ENCODE measurements around the gene ZNF212. TPM values are rescaled to one million over a fixed set of nuclear protein-coding genes. Genes with fewer than 3 reads are reported as not detected.

The ZNF212 gene
- polyA plus RNA-seq, 1 of the 3 experiments (the other 2 are of a cell fraction) = 11.5 TPM

DNA sequence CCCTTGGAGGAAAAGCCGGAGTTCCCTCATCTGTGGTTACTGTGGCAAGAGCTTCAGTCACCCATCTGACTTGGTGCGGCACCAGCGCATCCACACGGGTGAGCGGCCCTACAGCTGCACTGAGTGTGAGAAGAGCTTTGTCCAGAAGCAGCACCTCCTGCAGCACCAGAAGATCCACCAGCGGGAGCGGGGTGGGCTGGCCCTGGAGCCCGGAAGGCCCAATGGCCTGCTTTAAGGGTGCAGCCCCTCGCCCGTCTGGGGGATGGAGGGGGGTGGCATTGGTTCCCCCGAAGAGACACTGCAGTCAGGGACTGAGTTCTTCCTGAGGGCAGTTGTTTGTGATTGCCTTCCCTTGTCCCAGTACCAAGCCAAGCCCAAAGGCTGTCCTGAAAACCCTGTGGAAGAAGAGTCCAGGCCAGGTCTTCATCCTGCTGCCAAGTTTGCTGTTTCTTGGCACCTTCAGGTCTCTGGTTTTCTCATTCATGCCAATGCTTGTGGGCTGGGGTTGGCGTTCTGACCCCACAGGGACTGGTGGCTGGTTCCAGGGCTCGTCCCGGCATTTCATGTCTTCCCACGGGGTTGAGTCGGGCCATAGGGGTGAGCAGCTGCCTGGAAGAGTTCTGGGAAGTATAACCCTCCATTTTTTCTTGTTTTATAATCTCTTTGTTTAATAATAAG is 14.9 kb downstream of the ZNF212 start:
- ChIA-PET POLR2A (no interaction called here), CTCF (interaction anchor here (1.8 to 9.4 kb wide), 2 partner anchors 7 to 128 kb away, joined by 5 to 76 read pairs; partner anchors contain the start of genes ZNF425 and ZNF783)
- Histone ChIP-seq H2AFZ (ENCODE audit: low read depth) (no peak overlapping the region), H3K27ac (ENCODE audit: low read depth in 2 of 2, low read length in 1 of 2) (no peak overlapping the region), H3K27me3 (ENCODE audit: insufficient read depth) (no peaks in the 10 kb centered on the region), H3K36me3 (replicated peaks in 1 of 2; ENCODE audit: control insufficient read depth in 1 of 2, insufficient read depth in 2 of 2, low read length in 1 of 2) (peaks cover 50 to 51% of the 10 kb centered on the region in 2 experiments), H3K4me1 (ENCODE audit: control insufficient read depth in 1 of 2, insufficient read depth in 2 of 2, low read depth in 1 of 2, low read length in 1 of 2) (peaks cover 0 to 9% of the 10 kb centered on the region in 2 experiments; a peak in 1 of 4 replicates), H3K9me3 (no peaks in the 10 kb centered on the region), H3K79me2 (ENCODE audit: insufficient read depth) (0 out of 2 replicates have a peak, but pooled peaks cover 7% of the 10 kb centered on the region), H3F3A (replicated peaks; ENCODE audit: insufficient read depth) (peaks cover 20% of the 10 kb centered on the region), H3K4me2 (no peak overlapping the region), H3K9me2 (no peaks in the 10 kb centered on the region), H4K20me1 (ENCODE audit: insufficient read depth) (no peaks in the 10 kb centered on the region), H3K9ac (no peak overlapping the region), H3K4me3 (ENCODE audit: low read depth in 2 of 2, low read length in 1 of 2) (no peak overlapping the region)
- WGBS (ENCODE audit: low lambda C conversion rate) = 91% methylated on average over 15 of the region's 16 CpGs
- no peak for DNase-seq
- no peak for TF ChIP-seq RXRA (IDR thresholded peaks at IDR 0.05; ENCODE audit: borderline replicate concordance, low read depth)
- TF ChIP-seq NFIC (IDR thresholded peaks at IDR 0.05; ENCODE audit: borderline replicate concordance) = no peak
- TF ChIP-seq, protein P1, sequence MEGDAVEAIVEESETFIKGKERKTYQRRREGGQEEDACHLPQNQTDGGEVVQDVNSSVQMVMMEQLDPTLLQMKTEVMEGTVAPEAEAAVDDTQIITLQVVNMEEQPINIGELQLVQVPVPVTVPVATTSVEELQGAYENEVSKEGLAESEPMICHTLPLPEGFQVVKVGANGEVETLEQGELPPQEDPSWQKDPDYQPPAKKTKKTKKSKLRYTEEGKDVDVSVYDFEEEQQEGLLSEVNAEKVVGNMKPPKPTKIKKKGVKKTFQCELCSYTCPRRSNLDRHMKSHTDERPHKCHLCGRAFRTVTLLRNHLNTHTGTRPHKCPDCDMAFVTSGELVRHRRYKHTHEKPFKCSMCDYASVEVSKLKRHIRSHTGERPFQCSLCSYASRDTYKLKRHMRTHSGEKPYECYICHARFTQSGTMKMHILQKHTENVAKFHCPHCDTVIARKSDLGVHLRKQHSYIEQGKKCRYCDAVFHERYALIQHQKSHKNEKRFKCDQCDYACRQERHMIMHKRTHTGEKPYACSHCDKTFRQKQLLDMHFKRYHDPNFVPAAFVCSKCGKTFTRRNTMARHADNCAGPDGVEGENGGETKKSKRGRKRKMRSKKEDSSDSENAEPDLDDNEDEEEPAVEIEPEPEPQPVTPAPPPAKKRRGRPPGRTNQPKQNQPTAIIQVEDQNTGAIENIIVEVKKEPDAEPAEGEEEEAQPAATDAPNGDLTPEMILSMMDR (IDR thresholded peaks at IDR 0.05) = no peak
- no peak for TF ChIP-seq POLR2AphosphoS5 (IDR thresholded peaks at IDR 0.05; ENCODE audit: low read depth, low read length)
- no peak for TF ChIP-seq EZH2phosphoT487 (IDR thresholded peaks at IDR 0.05; ENCODE audit: borderline replicate concordance, low read depth)
- TF ChIP-seq FOSL2 (IDR thresholded peaks at IDR 0.05; ENCODE audit: borderline replicate concordance, low read depth) = no peak
- no peak for TF ChIP-seq FOXM1 (IDR thresholded peaks at IDR 0.05; ENCODE audit: low read depth)
- TF ChIP-seq YY1 (IDR thresholded peaks at IDR 0.05; ENCODE audit: low read depth) = no peak
- TF ChIP-seq, protein P2, sequence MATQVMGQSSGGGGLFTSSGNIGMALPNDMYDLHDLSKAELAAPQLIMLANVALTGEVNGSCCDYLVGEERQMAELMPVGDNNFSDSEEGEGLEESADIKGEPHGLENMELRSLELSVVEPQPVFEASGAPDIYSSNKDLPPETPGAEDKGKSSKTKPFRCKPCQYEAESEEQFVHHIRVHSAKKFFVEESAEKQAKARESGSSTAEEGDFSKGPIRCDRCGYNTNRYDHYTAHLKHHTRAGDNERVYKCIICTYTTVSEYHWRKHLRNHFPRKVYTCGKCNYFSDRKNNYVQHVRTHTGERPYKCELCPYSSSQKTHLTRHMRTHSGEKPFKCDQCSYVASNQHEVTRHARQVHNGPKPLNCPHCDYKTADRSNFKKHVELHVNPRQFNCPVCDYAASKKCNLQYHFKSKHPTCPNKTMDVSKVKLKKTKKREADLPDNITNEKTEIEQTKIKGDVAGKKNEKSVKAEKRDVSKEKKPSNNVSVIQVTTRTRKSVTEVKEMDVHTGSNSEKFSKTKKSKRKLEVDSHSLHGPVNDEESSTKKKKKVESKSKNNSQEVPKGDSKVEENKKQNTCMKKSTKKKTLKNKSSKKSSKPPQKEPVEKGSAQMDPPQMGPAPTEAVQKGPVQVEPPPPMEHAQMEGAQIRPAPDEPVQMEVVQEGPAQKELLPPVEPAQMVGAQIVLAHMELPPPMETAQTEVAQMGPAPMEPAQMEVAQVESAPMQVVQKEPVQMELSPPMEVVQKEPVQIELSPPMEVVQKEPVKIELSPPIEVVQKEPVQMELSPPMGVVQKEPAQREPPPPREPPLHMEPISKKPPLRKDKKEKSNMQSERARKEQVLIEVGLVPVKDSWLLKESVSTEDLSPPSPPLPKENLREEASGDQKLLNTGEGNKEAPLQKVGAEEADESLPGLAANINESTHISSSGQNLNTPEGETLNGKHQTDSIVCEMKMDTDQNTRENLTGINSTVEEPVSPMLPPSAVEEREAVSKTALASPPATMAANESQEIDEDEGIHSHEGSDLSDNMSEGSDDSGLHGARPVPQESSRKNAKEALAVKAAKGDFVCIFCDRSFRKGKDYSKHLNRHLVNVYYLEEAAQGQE (IDR thresholded peaks at IDR 0.05; ENCODE audit: low read depth, low read length) = no peak
- no peak for TF ChIP-seq GATA2 (CRISPR knock-in tag; IDR thresholded peaks at IDR 0.05)
- no peak for TF ChIP-seq TAF1 (IDR thresholded peaks at IDR 0.05; ENCODE audit: borderline replicate concordance, low read depth, low read length)

All from SK-N-SH (cell line).